Measurements from ENCODE around the gene TRIO. TPM values are rescaled to one million over a fixed set of nuclear protein-coding genes. Genes with fewer than 3 reads are reported as not detected.

The TRIO gene
- total and polyA plus RNA-seq, 11 donors = 35.2 to 99.1 (median 58.4) TPM

GRCh38 chr5:14191325-14191724, 48.2 kb downstream of the TRIO start:
- intact Hi-C loops (cut with DNase I) = loop anchor here in 2 of 10 donors (10.0 kb wide), 1 partner anchor 47 kb away; the partner anchor contains the start of gene TRIO (in 2 of the 2)

GRCh38 chr5:14193496-14193895, 50.4 kb downstream of the TRIO start:
- no peak overlapping the region for H3K27ac ChIP-seq
- intact Hi-C loops (cut with DNase I) = loop anchor here in 2 of 10 donors (10.0 kb wide), 1 partner anchor 49 kb away; the partner anchor contains the start of gene TRIO (in 2 of the 2)
- no peaks in the 10 kb centered on the region for H3K27me3 ChIP-seq
- H3K36me3 ChIP-seq = no peaks in the 10 kb centered on the region
- DNase-seq (no peak), ATAC-seq (no peak)
- no peaks in the 10 kb centered on the region for H3K9me3 ChIP-seq
- 39 to 60% (median 48%) methylated on average over 4 of the region's 4 CpGs for WGBS, 4 donors
- H3K4me1 ChIP-seq = peaks cover 7 to 70% (median 35%) of the 10 kb centered on the region in 12 donors
- no peak for TF ChIP-seq POLR2A (IDR thresholded peaks at IDR 0.05)
- TF ChIP-seq CTCF (IDR thresholded peaks at IDR 0.05) = no peak
- H3K4me3 ChIP-seq = no peak overlapping the region

More at GRCh38 chr5:14191325-14191724, 48.2 kb downstream of the TRIO start:
- Histone ChIP-seq H3K4me3 (no peak overlapping the region), H3K4me1 (peaks cover 7 to 76% (median 45%) of the 10 kb centered on the region in 12 donors), H3K27ac (peak overlapping the region in 7 of 12 donors; percentile 46 to 90 (median 63)), H3K36me3 (no peaks in the 10 kb centered on the region), H3K27me3 (no peaks in the 10 kb centered on the region), H3K9me3 (no peaks in the 10 kb centered on the region)
- WGBS, 4 donors = 63 to 77% (median 75%) methylated on average over 3 of the region's 3 CpGs
- TF ChIP-seq POLR2A (IDR thresholded peaks at IDR 0.05) (no peak), CTCF (IDR thresholded peaks at IDR 0.05) (no peak)
- ATAC-seq = no peak
- no peak for DNase-seq

- intact Hi-C loops (cut with DNase I) = loop anchor here in 4 of 10 donors (5.0 to 10.0 kb wide), 3 partner anchors 51 to 72 kb away; partner anchors contain the start of gene TRIO (in 2 of the 4)
- Histone ChIP-seq H3K27ac (no peak overlapping the region), H3K9me3 (no peaks in the 10 kb centered on the region), H3K4me3 (no peak overlapping the region), H3K36me3 (no peaks in the 10 kb centered on the region), H3K4me1 (peaks cover 6 to 76% (median 34%) of the 10 kb centered on the region in 12 donors), H3K27me3 (no peaks in the 10 kb centered on the region)
- TF ChIP-seq CTCF (IDR thresholded peaks at IDR 0.05) (no peak), POLR2A (IDR thresholded peaks at IDR 0.05) (no peak)
- ATAC-seq = no peak
- WGBS, 4 donors = 93 to 94% (median 93%) methylated on average over 5 of the region's 5 CpGs
- DNase-seq = no peak
These were observed 52.4 kb downstream of the TRIO start for GRCh38 chr5:14195588-14195987.

GRCh38 chr5:14197056-14197455, 53.9 kb downstream of the TRIO start:
- WGBS, 4 donors = 48 to 55% (median 50%) methylated on average over 5 of the region's 5 CpGs
- TF ChIP-seq POLR2A (IDR thresholded peaks at IDR 0.05) = no peak
- TF ChIP-seq CTCF (IDR thresholded peaks at IDR 0.05) = no peak
- Histone ChIP-seq H3K4me1 (peaks cover 6 to 76% (median 41%) of the 10 kb centered on the region in 12 donors), H3K27me3 (no peaks in the 10 kb centered on the region), H3K4me3 (no peak overlapping the region), H3K27ac (peak overlapping the region in 1 of 12 donors; percentile 3), H3K36me3 (no peaks in the 10 kb centered on the region), H3K9me3 (no peaks in the 10 kb centered on the region)
- intact Hi-C loops (cut with DNase I) = loop anchor here in 4 of 10 donors (5.0 to 10.0 kb wide), 3 partner anchors 52 to 70 kb away; partner anchors contain the start of gene TRIO (in 2 of the 4)
- ATAC-seq = no peak
- DNase-seq = no peak
